Subcutaneous adipose tissue (tissue), 4 donors: ENCODE data around the gene SLC22A15. TPM values are rescaled to one million over a fixed set of nuclear protein-coding genes. Genes with fewer than 3 reads are reported as not detected.

ENCODE experiments used
- total RNA-seq, 4 donors: library from RNA; depleted of rRNA; stranded (reverse); fragments of >200 nt; gene quantifications; one replicate each; pipeline ENCODE4 v1.1.0, GENCODE V29; 2016
- TF ChIP-seq, protein P1 (sequence below): fragments of 450-650 bp; IDR thresholded peaks from one replicate; pipeline ENCODE4 v1.5.1; 2016; ENCODE audit warnings: low read depth, mild to moderate bottlenecking, control low read depth, antibody characterized with exemption, moderate library complexity

The SLC22A15 gene
- total RNA-seq, 4 donors from 2014 or later: 6.6 to 24.5 (median 13.1) TPM

DNA sequence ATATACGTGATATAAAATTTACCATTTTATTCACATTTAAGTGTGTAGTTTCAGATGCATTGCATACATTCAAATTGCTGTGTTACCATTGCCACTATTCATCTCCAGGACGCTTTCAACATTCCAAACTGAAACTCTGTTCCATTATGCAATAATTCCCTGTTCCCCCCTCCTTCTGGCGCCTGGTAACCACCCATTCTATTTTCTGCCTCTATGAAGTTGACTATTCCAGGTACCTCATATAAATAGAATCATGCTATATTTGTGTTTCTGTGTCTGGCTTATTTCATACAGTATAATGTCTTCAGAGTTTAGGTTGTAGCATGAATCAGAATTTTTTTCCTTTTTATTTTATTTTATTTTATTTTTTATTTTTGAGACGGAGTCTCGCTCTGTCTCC lies 41.7 kb downstream of the SLC22A15 start:
- TF ChIP-seq, protein P1, sequence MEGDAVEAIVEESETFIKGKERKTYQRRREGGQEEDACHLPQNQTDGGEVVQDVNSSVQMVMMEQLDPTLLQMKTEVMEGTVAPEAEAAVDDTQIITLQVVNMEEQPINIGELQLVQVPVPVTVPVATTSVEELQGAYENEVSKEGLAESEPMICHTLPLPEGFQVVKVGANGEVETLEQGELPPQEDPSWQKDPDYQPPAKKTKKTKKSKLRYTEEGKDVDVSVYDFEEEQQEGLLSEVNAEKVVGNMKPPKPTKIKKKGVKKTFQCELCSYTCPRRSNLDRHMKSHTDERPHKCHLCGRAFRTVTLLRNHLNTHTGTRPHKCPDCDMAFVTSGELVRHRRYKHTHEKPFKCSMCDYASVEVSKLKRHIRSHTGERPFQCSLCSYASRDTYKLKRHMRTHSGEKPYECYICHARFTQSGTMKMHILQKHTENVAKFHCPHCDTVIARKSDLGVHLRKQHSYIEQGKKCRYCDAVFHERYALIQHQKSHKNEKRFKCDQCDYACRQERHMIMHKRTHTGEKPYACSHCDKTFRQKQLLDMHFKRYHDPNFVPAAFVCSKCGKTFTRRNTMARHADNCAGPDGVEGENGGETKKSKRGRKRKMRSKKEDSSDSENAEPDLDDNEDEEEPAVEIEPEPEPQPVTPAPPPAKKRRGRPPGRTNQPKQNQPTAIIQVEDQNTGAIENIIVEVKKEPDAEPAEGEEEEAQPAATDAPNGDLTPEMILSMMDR: no peak

GRCh38 chr1:116019653-116020253 lies 43.4 kb downstream of the SLC22A15 start:
- TF ChIP-seq, protein P1: no peak

GRCh38 chr1:116020668-116021272 lies 44.5 kb downstream of the SLC22A15 start:
- TF ChIP-seq, protein P1: no peak

GRCh38 chr1:116024626-116025025 lies 48.3 kb downstream of the SLC22A15 start:
- TF ChIP-seq, protein P1: no peak

- TF ChIP-seq, protein P1: no peak
Observed at GRCh38 chr1:116026631-116027030, 50.3 kb downstream of the SLC22A15 start.

- TF ChIP-seq, protein P1: no peak
Observed at GRCh38 chr1:116031302-116031835, 55.1 kb downstream of the SLC22A15 start.

- TF ChIP-seq, protein P1: no peak
Observed at GRCh38 chr1:116033322-116033721, 57.0 kb downstream of the SLC22A15 start.
